ENCODE results near the gene PCDHA3.

DNA sequence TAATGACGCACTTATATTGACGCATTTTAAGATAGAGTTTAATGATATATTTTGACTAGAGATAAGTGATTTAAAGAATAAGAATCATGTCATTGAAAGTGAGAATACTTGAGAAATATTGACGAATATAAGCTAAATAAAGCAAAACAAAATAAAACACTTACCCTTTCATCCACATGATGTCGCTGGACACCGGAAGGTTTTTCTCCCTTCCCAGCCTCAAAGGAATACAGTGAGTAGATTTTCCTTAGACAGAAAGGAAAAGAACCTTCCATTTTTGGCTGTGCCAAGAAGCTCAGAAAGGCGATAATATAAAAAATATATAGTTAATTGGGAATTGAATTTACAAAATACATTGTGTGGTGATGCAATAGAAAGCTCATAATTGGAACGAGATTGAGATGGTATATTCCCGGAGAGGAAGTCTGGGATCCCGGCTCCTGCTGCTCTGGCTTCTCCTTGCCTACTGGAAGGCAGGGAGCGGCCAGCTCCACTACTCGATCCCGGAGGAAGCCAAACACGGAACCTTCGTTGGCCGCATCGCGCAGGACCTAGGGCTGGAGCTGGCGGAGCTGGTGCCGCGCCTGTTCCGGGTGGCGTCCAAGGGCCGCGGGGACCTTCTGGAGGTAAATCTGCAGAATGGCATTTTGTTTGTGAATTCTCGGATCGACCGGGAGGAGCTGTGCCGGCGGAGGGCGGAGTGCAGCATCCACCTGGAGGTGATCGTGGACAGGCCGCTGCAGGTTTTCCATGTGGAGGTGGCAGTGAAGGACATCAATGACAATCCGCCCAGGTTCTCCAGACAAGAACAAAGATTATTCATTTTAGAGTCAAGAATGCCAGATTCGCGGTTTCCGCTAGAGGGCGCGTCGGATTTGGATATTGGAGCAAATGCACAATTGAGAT lies 20.8 kb downstream of the PCDHA3 start, which contains the start of gene PCDHA5:
- no peak for TF ChIP-seq CTCF (IDR thresholded peaks at IDR 0.05)
- no peak for TF ChIP-seq POLR2AphosphoS5 (IDR thresholded peaks at IDR 0.05; ENCODE audit: insufficient read depth in 1 of 2, low read depth in 1 of 2)

Measured in vagina (tissue), 2 donors.